ENCODE data around the gene TOMM6. TPM values are rescaled to one million over a fixed set of nuclear protein-coding genes. Genes with fewer than 3 reads are reported as not detected.

TOMM6 gene
- total RNA-seq, 1 experiment from 2014 or later = 292 TPM

DNA sequence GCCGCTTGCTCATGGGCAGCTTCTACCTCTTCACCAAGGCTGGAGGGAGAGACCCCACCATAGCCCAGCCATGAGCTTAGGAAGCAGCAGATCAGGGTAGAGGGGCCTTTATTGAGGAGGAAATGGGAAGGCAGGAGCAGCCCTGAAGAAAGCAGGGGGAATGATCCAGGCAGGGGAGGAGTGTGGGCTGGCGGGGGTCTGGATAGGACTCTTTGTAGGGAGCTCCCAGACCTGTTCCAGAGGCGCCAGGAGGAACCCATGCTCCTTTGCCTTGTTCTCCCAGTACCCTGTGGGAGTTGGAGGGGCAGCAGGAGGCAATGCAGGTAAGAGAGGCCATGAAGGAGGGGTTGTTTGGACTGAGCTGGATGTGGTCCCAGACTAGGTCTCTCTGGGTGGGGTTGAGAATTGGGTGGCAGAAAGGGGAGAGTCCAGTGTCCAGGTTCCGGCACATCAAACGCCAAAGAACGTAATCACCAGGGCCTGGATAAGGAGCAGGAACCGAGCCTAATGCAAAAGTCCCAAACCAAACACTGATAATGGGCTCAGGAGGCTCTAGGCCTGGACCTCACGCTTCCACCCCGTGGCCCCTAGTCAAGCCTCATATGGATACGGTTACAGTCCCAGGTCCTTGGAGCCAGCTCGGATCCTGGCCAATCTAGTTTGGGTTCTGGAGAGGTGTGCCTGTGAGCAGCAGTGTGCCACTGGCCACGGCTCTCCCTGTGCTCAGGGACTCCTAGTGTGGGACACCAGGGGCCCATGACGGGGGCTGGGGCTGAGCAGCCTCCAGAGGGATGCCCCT is 28.2 kb upstream of the TOMM6 start:
- Histone ChIP-seq H3K27ac (ENCODE audit: low read depth, low read length) (no peak overlapping the region), H3K9ac (ENCODE audit: low read length) (no peak overlapping the region), H3K79me2 (ENCODE audit: insufficient read depth, low read length) (no peaks in the 10 kb centered on the region), H2AFZ (ENCODE audit: low read depth, low read length, poor library complexity, severe bottlenecking) (no peak overlapping the region), H3K9me2 (ENCODE audit: insufficient read depth) (no peaks in the 10 kb centered on the region), H3K4me1 (ENCODE audit: control insufficient read depth in 1 of 2, insufficient read depth in 2 of 2, low read length in 2 of 2) (peaks cover 0 to 3% of the 10 kb centered on the region in 2 experiments; a peak in 1 of 4 replicates), H4K20me1 (ENCODE audit: insufficient read depth) (no peaks in the 10 kb centered on the region), H3K36me3 (ENCODE audit: control insufficient read depth in 1 of 2, insufficient read depth in 2 of 2, low read length in 2 of 2) (no peaks in the 10 kb centered on the region), H3K27me3 (ENCODE audit: insufficient read depth, low read length) (no peaks in the 10 kb centered on the region), H3K4me3 (replicated peaks in 1 of 2; ENCODE audit: low read depth in 1 of 2, low read length in 2 of 2) (no peak overlapping the region), H3K4me2 (ENCODE audit: low read length) (no peak overlapping the region), H3K9me3 (ENCODE audit: control insufficient read depth in 1 of 2, insufficient read depth in 1 of 2, low read depth in 1 of 2, low read length in 2 of 2) (no peaks in the 10 kb centered on the region)
- DNase-seq (ENCODE audit: low read depth, low spot score) (no peak), ATAC-seq (0 out of 2 replicates have a peak, but pooled peaks have one; percentile 11)
- intact Hi-C loops (cut with micrococcal nuclease) = no loop called here
- ChIA-PET POLR2A (no interaction called here), CTCF (no interaction called here), RAD21 (ENCODE audit: low non-redundant PET in 1 of 2, low total read pairs in 2 of 2, uncharacterized antibody in 2 of 2, unreplicated experiment in 2 of 2) (no interaction called here)
- no TSS peak for BruUV-seq (replicated peaks)
- no peak for TF ChIP-seq EZH2phosphoT487 (IDR thresholded peaks at IDR 0.05; ENCODE audit: borderline replicate concordance)
- TF ChIP-seq EZH2 (IDR thresholded peaks at IDR 0.05) = no peak
- no peak for TF ChIP-seq ZFX (IDR thresholded peaks at IDR 0.05)
- no peak for TF ChIP-seq ZBTB33 (IDR thresholded peaks at IDR 0.05; ENCODE audit: extremely low read depth, insufficient replicate concordance, low read length)
- no peak for TF ChIP-seq POLR2AphosphoS5 (IDR thresholded peaks at IDR 0.05; ENCODE audit: low read depth, low read length)
